NCI-H748 (cell line): Measurements from ENCODE around the gene UST.
A peak's percentile ranks its signal among the peaks of the same experiment; 100 is the strongest.
"Not testable (repeated sequence)": the region's sequence is repeated elsewhere in the genome, so short reads cannot be mapped to it uniquely, and the experiment has no call there.

Experiments used
- DNase-seq: peaks from one replicate; lab custom pipeline; 2025; ENCODE audit not compliant: unreplicated experiment; lab: John Stamatoyannopoulos, UW

Gene UST

DNA sequence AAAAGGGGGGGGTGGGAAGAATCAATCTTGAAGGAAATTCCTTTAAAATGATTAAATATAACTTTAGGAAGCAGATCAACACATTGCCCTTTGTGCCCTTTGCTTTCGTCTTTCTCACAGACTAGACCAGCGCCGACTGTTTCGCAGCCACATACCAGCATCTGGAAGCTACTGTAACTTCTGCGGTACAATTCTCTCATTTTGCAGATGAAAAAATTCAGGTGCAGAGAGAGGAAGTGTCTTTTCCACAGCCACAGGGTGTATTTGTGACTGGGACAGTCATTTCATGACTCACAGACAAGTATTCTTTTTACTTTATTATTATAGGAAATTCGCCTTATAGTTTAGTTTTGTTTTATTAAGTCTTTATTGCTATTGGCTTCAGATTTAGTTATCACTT lies 84.2 kb downstream of the UST start:
- DNase-seq: no peak

DNA sequence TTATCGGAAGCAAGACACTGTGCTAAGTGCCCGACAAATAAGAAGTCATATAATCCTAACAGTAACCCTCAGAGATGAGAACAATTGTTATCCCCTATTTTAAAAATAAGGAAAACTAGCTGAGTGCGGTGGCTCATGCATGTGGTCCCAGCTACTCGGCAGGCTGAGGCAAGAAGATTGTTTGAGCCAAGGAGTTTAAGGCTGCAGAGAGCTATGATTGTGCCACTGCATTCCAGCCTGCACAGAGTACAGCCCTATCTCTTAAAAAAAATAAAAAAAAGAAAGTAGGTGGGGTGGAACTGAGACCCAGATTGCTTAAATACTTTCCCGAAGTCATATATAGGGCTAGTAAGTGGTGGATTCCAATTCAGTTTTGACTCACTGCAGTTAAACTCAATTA lies 84.7 kb downstream of the UST start:
- DNase-seq: no peak

GRCh38 chr6:148835920-148836441 lies 89.2 kb downstream of the UST start:
- DNase-seq: no peak

DNA sequence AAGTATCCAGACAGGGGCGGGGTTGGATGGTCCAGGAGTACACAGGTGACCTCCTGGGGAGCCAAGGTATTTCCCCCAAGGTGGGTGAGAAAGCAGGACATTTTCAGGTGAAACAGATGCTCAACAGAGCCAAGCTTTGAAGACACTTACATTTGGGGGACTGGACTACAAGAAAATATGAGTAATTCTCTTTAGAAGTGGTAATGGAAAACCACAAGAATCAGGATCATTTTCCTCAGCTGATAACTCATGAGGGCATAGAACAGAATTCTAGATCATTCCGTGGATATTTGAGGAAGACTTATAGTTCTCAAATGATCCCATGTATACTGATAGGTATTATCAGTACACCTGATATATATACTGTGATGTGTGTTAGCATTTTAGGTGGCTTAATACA lies 89.9 kb downstream of the UST start:
- DNase-seq: no peak

DNA sequence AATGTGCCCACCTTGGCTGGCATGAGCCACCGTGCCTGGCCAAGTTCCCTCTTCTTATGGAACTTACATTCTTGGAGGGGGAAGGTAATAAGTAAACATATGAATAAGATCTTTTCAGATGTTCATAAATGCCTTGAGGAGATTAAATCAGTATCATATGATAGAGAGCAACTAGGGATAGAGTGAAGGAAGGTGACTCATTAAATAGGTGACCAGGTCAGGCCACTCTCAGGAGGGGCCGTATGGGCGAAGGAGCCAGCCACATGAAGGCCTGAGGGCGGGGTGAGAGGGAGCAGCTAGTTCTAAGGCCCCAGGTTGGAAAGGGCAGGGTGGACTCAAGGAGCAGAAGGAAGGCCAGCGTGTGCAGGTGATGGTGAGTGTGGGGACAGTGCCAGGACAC lies 91.1 kb downstream of the UST start:
- DNase-seq: no peak

DNA sequence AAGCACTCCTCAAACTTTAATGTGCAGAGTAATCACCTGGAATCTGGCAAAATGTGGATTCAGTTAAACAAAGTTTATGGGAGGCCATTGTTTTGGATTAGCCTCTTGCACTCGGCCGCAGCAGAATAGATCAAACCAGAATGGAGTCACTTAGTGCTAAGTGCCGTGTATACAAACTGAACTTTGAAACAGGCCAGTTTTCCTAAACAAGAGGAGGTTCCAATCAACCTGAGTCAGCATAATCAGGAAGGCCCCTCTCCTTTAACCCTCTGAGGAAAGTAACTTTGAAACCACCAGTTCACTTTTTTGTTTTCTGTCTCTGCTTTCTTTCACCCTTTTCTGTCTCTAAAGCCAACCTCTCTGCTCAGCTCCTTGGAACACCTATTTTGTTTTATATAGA lies 92.2 kb downstream of the UST start:
- DNase-seq: no peak

DNA sequence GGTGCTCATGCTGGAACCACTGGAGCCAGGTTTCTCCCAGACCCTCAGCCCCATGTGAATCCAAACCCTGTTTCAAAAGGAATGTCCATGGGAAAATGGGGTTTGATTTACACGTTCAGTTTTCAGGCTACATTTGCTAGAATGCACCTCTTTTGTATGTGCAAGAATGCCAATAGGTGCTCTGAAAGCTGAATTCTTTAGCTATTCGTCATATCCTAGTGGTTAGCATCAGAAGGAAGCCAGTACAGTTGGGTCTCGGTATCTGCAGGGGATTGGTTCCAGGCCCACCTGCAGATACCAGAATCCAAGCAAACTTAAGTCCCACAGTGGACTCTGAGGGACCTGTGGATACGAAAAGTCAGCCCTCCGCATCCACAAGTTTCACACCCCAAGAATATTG lies 93.4 kb downstream of the UST start:
- no peak for DNase-seq

- DNase-seq: peak; percentile 57
Measured at GRCh38 chr6:148842296-148843019, 95.6 kb downstream of the UST start.

DNA sequence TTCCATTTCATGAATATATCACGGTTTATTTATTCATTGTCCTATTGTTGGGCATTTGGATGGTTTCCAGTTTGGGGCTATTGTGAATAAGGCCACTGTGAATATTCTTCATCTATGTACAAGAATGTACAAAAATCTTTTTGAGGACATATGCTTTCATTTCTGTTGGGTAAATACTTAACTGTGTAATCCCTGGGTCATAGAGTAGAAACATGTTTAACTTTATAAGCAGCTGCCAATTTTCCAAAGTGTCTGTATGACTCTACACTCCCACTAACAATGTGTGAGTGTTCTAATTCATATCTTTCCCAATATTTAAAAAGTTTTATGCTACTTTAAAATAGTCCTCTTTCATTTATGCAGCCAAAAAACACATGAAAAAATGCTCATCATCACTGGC lies 98.6 kb downstream of the UST start:
- no peak for DNase-seq

DNA sequence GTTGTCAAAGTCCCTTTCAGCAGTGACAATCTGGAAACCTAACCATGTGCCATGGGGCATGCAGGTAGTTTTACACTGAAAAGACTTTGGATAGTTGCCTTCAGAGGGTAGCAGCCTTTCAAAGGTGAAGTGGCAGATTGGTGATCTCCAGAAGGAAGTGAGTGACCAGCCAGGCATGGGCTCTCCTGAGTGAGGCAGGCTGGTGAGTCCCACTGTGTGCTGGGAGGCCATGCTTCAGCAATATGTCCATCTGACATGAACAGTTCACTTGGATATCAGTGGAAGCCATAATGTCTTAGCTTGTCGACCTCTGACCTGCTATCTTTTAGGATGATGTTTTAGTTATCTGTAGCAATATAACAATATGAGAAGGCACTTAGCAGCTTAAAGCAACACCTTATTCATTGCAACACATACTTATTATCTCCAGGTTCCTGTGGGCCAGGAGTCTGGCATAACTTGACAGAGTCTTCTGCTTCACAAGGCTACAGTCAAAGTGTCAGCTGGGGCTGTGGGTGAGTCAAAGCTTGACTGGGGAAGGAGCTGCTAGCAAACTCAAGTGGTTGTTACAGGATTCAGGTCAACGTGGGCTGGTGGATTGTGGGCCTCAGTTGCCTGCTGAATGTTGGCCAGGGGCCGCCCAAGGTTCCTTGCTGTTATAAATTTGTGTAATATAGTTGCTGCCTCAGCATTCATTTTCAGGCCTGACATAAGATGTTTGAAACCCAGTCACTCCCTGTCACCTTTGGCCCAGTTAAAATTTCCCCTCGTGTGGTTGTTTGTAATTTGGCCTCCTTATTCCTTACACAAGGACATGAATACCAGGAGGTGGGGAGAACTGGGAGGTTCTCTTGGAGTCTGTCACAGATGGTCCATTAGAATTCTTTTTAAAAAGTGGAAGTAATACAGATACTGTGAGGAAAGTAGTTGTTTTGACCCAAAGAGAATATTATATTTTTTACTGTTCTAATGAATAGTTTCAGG lies 100.2 kb downstream of the UST start:
- no peak for DNase-seq

- DNase-seq: no peak
Measured at GRCh38 chr6:148848915-148849314, 102.1 kb downstream of the UST start.

GRCh38 chr6:148849449-148849848 lies 102.6 kb downstream of the UST start:
- not testable (repeated sequence) for DNase-seq

- DNase-seq: no peak
Measured at GRCh38 chr6:148850964-148851363, 104.1 kb downstream of the UST start.

DNA sequence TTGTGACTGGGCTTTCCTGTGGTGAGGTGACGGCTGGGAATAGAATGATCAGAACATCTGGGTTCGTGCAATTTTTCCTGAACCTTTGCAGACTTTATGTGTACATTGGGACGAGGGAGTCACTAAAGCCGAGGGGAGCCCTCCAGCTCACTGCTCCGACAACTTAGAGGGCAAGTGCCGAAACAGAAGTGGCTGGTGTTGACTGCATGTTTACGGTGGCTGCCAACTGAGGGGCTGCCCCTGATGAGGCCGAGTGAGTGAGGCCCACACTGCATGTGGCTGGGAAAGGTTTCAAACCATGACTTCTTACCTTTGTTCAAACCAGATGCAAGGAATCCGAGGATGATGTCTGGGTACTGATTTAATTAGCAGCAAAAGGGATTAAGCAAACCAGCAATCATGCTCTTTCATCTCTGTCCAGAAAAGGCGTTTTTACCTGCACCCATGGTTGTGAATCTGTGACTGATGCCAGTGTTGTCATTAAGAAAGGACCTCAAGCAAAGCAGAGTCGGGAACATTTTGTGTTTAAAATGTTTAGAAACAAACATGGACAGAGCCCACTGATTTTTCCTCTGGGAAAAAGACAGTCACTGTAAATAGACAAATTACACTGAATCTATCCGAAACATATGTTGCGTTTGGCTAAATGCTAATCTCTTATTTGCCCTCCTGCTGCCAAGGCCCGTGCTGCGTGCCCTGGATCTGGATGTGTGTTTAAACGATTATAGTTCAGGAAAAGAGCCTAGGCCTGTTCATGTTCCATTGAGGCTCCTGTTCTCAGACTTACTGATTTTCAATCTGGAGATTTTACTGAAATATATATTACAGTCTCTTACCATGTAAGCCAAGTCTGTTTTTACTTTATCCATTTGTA lies 105.1 kb downstream of the UST start:
- no peak for DNase-seq

DNA sequence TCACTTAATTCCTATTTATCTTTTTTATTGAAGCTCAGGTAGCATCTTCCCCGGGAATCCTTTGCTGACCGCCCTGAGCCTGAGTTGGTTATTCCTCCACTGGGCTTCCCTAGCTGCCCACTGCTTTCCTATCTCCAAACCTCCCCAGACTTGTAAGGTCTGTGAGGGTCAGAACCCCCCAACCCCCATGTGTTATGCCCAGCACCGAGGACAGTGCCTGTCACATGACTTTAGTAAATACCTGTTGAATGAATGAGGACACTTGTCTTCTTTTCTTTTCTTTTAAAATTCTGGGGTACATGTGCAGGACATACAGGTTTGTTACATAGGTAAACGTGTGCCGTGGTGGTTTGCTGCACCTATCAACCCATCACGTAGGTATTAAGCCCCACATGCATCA lies 105.9 kb downstream of the UST start:
- DNase-seq: no peak

GRCh38 chr6:148853113-148853512 lies 106.3 kb downstream of the UST start:
- not testable (repeated sequence) for DNase-seq

DNA sequence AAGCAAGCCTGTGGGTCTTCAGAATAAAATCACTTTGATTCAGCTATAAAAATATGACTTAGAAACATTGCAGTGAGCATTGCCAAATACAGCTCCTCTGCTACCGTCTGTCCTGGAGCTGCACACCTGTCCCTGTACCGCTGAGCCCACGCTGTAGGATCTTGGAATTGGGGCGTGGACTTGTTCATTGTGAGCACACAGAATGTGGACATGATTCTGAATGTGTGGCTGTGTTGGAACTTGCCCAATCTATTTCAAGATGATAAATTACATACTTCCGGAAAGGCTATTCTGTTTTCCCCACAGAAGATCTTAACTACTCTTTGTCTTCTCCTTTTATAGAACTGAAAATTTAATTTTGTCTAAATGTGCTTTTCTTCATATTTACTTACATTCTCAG lies 107.3 kb downstream of the UST start:
- peak; percentile 79 for DNase-seq

DNA sequence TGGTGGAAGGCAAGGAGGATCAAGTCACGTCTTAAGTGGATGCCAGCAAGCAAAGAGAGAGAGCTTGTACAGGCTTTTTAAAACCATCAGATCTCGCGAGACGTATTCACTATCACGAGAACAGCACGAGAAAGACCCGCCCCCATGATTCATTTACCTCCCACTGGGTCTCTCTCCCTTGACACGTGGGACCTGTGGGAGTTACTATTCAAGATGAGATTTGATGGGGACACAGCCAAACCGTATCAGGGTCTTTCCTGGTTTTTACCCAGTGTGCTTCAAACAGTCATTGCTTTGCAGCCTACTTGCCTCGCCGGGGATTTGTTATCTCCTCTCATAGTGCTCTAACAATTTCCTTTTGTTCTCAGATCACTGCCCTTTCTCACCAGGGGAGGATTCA lies 108.2 kb downstream of the UST start:
- DNase-seq: peak; percentile 67

DNA sequence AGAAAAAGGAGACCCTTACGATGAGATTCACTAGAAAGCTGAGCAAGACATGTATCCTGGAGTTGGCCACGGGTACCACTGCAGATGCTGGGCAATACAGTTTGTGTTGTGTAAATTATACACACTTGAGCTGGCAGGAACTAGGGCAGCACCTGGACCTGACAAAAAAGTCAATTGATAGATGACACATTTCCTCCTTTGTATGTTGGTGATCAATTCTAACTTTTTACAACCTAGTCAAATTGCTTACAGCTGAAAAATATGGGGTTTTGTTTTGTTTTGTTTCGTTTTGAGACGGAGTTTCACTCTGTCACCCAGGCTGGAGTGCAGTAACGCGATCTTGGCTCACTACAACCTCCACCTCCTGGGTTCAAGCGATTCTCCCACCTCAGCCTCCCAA lies 108.9 kb downstream of the UST start:
- peak; percentile 53 for DNase-seq

- no peak for DNase-seq
Measured at GRCh38 chr6:148857798-148858390, 111.1 kb downstream of the UST start.

GRCh38 chr6:148864132-148864531 lies 117.3 kb downstream of the UST start:
- DNase-seq: peak; percentile 70
